IPS DF 6.9 (cell line): ENCODE measurements around the gene LPP.

Experiments used
- DNase-seq: peaks from one replicate; pipeline ENCODE4 v3.0.0-alpha.2; 2013; ENCODE audit warnings: low read depth, low spot score
- H3K27ac ChIP-seq: one replicate; pipeline ENCODE4 v1.5.1; 2013; ENCODE audit warnings: low read length, control low read depth
- H3K27me3 ChIP-seq: 2 replicates; pipeline ENCODE4 v1.6.1; 2013; ENCODE audit warnings: mild to moderate bottlenecking, low read length; ENCODE audit not compliant: control insufficient read depth, insufficient read depth
- H3K36me3 ChIP-seq: 2 replicates; pipeline ENCODE4 v1.6.1; 2013; ENCODE audit warnings: low read length; ENCODE audit not compliant: control insufficient read depth, insufficient read depth
- H3K4me1 ChIP-seq: 2 replicates; pipeline ENCODE4 v1.6.1; 2013; ENCODE audit warnings: low read length; ENCODE audit not compliant: control insufficient read depth, insufficient read depth
- H3K4me3 ChIP-seq: 2 replicates; pipeline ENCODE4 v1.5.1; 2013; ENCODE audit warnings: mild to moderate bottlenecking, low read length
- H3K9me3 ChIP-seq: 2 replicates; pipeline ENCODE4 v1.6.1; 2013; ENCODE audit warnings: low read length, inconsistent platforms; ENCODE audit not compliant: control insufficient read depth, insufficient read depth
- WGBS: extraction: QIAGEN DNeasy Blood & Tissue Kit; methylation state at CpG from one replicate; pipeline ENCODE4 v1.1.7; 2013; ENCODE audit warnings: mixed read lengths, missing lambda C conversion rate; ENCODE audit not compliant: insufficient read length, insufficient coverage; 5-methylcytosine and 5-hydroxymethylcytosine counted together

The LPP gene

DNA sequence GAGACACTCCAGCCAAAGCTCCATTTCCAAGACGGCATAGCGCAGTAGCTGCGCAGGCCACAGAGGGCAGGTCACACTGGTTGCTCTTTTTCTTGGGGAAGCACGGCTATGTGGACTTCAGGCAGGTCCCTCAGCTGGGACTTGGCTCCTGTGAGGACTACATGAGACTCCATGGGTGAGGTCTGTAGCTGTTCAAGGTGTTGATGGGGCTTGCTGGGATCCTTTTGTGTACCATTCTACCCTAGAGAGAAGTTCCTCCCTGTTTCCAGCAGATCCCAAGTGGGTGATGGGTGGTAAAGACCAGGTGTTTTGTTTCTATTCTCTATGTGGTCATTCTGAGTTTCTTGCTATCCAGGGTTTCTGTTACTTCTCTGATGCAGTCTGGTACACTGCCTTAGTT, 183.3 kb downstream of the LPP start:
- Histone ChIP-seq H3K36me3 (no peaks in the 10 kb centered on the region), H3K4me1 (peaks cover 3% of the 10 kb centered on the region; the same call in 1 of the 2 replicates), H3K27ac (no peak overlapping the region), H3K27me3 (no peaks in the 10 kb centered on the region), H3K4me3 (no peak overlapping the region), H3K9me3 (no peaks in the 10 kb centered on the region)
- DNase-seq: no peak
- no CpG with 5 or more reads among the region's 4 CpGs for WGBS

DNA sequence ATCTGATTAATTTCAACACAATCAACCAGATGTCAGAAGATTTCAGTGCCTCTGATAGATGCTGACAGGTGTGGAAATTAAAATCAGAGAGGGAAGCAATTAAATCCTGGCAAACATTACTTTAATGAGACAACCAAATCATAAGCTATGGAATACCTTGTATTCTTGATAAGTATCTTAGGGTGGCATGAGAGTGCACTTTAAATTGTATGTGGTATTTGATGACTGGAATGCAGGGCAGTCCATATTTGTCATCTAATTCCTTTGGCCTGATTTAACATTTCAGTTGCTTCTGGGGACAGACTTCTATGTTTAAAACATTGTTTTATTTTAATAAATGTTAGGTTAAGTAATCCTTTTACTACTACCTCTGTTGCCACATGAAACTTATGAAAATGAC, 184.1 kb downstream of the LPP start:
- peaks cover 3% of the 10 kb centered on the region; the same call in 1 of the 2 replicates for H3K4me1 ChIP-seq
- no peaks in the 10 kb centered on the region for H3K9me3 ChIP-seq
- no peaks in the 10 kb centered on the region for H3K36me3 ChIP-seq
- no peak overlapping the region for H3K4me3 ChIP-seq
- DNase-seq: no peak
- no peaks in the 10 kb centered on the region for H3K27me3 ChIP-seq
- H3K27ac ChIP-seq: no peak overlapping the region

DNA sequence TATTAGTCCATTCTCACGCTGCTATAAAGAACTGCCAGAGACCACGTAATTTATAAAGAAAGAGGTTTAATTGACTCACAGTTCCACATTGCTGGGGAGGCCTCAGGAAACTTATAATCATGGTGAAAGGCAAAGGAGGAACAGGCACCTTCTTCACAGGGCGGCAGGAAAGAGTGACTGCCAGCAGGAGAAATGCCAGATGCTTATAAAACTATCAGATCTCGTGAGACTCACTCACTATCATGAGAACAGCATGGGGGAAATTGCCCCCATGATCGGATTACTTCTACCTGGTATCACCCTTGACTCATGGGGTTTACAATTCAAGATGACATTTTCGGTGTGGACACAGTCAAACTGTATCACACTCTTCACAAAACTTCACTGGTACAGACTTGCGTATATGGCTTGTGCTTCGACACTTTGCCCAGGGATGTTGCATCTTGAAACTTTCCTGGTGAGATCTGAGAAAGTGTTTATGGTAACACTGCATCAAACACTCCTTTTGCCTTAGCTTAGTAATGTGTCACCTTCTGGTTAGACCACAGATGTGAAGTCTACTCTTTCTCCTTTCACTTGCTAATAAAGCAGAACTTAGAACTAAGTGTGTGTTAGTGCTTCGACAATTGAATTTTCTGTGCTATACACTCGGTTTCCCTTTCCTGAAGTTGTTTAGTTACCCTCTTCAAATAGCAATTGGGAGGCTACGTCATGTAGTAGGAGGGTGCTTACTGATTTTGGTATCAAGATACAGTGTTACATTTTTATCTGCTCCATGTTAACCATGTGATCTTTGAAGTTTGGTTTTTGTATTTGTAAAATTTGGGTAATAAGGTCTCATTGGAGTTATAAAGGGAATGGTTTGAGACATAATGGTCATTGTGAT, 185.7 kb downstream of the LPP start:
- Histone ChIP-seq H3K9me3 (no peaks in the 10 kb centered on the region), H3K4me1 (peaks cover 3% of the 10 kb centered on the region; the same call in 1 of the 2 replicates), H3K36me3 (no peaks in the 10 kb centered on the region), H3K27me3 (no peaks in the 10 kb centered on the region), H3K27ac (no peak overlapping the region), H3K4me3 (no peak overlapping the region)
- DNase-seq: no peak
- no CpG with 5 or more reads among the region's 11 CpGs for WGBS

DNA sequence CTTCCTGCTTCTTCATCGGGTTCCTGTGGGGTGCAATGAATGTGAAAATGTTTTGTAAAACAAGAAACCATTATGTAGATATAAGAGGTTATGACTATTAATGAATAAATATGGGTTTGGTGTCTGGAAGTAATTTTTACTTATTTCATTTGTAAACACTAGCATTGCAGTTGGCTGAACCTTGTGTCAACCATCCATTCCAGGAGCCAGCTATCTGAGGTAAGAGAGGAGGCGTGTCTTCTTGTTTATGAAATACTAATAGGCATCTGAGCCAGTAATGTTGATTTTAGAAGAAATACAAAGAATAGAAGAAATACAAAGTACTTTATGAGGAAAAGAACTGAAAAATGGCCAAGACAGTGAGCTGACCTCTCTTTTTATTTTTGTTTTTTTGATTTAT, 187.5 kb downstream of the LPP start:
- no peak for DNase-seq
- no peaks in the 10 kb centered on the region for H3K36me3 ChIP-seq
- WGBS: no CpG with 5 or more reads among the region's 2 CpGs
- no peak overlapping the region for H3K27ac ChIP-seq
- no peak overlapping the region for H3K4me3 ChIP-seq
- peaks cover 3% of the 10 kb centered on the region; the same call in 1 of the 2 replicates for H3K4me1 ChIP-seq
- no peaks in the 10 kb centered on the region for H3K27me3 ChIP-seq
- no peaks in the 10 kb centered on the region for H3K9me3 ChIP-seq

DNA sequence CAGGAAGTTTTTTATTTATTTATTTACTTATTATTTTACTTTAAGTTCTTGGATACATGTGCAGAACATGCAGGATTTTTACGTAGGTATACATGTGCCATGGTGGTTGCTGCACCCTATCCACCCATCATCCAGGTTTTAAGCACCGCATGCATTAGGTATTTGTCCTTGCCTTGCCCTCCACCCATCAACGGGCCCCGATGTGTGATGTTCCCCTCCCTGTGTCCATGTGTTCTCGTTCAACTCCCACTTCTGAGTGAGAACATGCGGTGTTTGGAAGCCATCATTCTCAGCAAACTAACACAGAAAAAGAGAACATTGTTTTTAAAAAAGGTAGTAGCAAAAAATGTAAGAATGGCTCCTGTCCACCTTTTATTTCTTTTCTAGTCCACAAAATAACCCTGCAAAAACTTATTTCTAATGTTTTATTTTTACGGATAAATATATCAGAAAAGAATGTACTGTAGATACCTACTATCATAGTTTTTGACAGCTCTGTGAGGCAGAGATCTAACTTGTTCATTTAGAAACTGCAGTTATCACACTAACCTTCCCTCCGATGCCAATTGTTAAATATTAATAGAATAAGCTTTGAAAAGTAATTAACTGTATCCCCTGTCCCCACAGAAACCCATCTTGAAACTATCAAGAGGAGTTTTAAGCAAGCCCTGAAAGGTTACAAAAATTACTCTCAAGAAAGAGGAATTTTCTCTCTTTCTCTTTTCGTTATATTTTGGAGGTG, 189.2 kb downstream of the LPP start:
- Histone ChIP-seq H3K4me3 (no peak overlapping the region), H3K27me3 (no peaks in the 10 kb centered on the region), H3K4me1 (peaks cover 3% of the 10 kb centered on the region; the same call in 1 of the 2 replicates), H3K9me3 (no peaks in the 10 kb centered on the region), H3K36me3 (no peaks in the 10 kb centered on the region), H3K27ac (no peak overlapping the region)
- DNase-seq: no peak
- no CpG with 5 or more reads among the region's 9 CpGs for WGBS

DNA sequence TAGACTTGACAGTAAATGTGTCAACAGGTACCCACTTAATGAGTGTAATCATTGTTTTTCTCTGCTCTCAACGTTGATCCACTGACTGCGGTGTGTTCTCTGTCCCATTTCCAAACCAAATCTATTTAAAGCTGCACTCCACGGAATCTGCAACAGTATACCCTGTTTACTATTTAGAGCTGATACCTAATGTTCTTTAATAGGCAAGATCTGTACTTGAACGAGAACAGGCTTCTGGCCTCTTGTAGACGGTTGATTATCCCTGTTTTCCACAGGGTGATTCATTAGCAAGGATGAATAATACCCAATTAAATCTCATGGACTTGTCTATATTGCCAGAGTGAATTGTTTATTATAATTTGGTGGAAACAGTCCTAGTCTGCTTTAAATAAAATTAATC, 189.9 kb downstream of the LPP start:
- Histone ChIP-seq H3K4me1 (peaks cover 3% of the 10 kb centered on the region; the same call in 1 of the 2 replicates), H3K27me3 (no peaks in the 10 kb centered on the region), H3K27ac (no peak overlapping the region), H3K9me3 (no peaks in the 10 kb centered on the region), H3K36me3 (no peaks in the 10 kb centered on the region), H3K4me3 (no peak overlapping the region)
- no CpG with 5 or more reads among the region's 5 CpGs for whole genome bisulfite sequencing
- no peak for DNase-seq

DNA sequence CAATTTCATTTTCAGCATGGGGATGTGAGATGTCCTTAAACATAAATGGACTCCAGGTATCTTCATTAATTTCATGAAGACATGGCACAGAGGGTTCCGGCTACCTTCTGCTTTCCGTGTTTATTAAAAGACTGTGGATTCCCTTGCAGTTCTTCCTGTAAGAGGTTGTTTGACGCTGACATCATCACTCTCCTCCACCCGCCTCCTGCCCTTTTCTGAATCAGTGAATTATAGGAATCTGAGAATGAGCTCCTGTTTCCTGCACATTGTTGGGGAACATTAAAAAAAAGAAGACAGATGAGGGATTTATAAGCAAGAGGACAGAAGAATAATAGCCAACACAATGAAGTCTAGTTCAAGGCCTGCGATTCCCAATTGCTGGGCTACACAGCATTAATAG, 191.3 kb downstream of the LPP start:
- Histone ChIP-seq H3K9me3 (no peaks in the 10 kb centered on the region), H3K36me3 (no peaks in the 10 kb centered on the region), H3K4me3 (no peak overlapping the region), H3K27me3 (no peaks in the 10 kb centered on the region), H3K27ac (no peak overlapping the region), H3K4me1 (no peaks in the 10 kb centered on the region)
- no peak for DNase-seq
- no CpG with 5 or more reads among the region's 5 CpGs for WGBS

DNA sequence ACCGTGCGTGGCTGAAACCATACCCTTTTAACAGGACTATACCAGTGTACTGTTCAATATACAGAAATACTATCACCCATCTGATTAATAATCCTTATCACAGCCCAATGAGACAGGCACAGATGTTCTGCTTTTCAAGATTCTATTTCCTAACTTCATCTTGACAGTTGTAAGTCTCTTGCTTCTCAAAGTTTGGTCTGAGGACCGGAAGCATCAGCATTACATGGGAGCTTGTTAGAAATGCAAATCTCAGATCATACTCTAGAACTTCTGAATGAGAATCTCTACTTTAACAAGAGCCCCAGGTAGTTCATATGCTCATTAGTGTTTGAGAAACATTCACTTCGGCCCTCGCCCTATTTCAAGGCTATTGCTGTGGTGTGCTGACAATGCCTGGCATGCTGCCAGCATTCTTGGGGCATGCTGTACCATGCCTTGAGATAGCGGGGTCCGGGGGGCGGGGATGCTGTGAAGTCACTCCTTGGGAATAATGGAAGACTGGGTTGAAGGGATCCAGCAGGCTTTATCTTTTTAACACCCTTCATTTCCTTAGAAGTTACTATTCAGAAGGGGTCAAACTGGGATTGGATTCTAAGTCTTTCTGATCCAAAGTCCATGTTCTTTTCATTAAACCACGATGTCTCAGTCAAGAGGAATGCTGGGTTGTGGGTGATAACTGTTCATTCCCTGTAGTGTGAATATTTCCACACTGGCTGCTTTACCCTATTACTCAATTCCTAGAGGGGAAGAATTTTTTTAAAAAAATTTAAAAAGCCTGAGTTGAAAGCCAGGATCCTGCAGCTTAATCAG, 194.7 kb downstream of the LPP start:
- no peak for DNase-seq
- Histone ChIP-seq H3K36me3 (no peaks in the 10 kb centered on the region), H3K4me3 (no peak overlapping the region), H3K4me1 (no peaks in the 10 kb centered on the region), H3K9me3 (no peaks in the 10 kb centered on the region), H3K27me3 (no peaks in the 10 kb centered on the region), H3K27ac (no peak overlapping the region)
- no CpG with 5 or more reads among the region's 9 CpGs for WGBS

DNA sequence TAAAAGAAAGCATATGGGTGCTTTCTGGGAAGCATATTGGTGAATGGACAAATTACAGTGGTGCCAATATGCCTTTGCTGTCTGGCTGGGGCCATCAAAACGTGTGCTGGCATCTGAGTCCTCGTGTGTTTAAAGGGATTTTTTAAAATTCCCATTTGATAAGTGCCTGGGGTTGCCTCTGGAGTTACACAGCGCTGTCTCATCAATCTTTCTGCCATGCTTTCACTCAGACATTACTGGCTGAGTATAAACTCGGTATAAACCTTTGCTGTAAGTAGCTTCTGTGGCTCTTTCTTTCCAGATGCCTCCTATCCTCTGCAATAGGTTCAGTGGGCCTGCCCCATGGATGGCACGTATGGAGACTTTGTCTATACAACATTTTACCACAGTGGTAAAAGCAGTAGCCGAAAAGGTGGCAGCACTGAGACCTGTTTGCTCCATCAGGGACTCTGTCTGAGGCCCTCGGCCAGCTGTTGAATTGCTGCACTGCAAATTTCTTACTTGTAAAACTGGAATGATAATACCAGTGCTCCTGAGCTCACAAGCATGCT, 195.5 kb downstream of the LPP start:
- Histone ChIP-seq H3K27me3 (no peaks in the 10 kb centered on the region), H3K4me3 (no peak overlapping the region), H3K27ac (no peak overlapping the region), H3K9me3 (no peaks in the 10 kb centered on the region), H3K4me1 (no peaks in the 10 kb centered on the region), H3K36me3 (no peaks in the 10 kb centered on the region)
- no CpG with 5 or more reads among the region's 7 CpGs for WGBS
- DNase-seq: no peak

DNA sequence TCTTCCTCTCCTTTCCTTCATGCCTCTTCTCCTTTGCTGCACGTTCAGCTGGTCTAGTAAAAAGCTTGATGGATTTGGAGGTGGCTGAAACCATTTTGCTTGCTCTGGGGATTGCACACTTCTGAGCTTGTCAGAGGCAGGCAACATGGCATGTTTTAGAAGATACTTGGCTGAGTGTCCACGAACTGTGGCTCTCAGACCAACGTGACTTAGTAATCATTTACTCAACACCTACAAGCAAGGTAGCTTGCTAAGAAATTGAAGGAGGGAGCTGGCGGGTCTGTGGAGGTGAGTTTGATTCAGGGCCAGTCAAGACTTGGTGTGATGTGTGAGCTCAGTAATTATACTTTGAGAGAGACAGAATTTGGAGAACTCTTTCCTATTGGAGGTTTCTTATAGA, 196.0 kb downstream of the LPP start:
- no peaks in the 10 kb centered on the region for H3K9me3 ChIP-seq
- no peak for DNase-seq
- WGBS: no CpG with 5 or more reads among the region's 4 CpGs
- H3K27me3 ChIP-seq: no peaks in the 10 kb centered on the region
- no peaks in the 10 kb centered on the region for H3K36me3 ChIP-seq
- no peak overlapping the region for H3K4me3 ChIP-seq
- H3K4me1 ChIP-seq: no peaks in the 10 kb centered on the region
- H3K27ac ChIP-seq: no peak overlapping the region
